WERI-Rb-1 (cell line): ENCODE data around the gene C3orf52.

Experiments
- DNase-seq: peaks from one replicate; pipeline ENCODE4 v3.0.0-alpha.2; 2020
- H3K27ac ChIP-seq: fragments of 250-450 bp; sonication (Bioruptor Pico); 2 replicates; pipeline ENCODE4 v1.5.1; 2020; ENCODE audit warnings: mild to moderate bottlenecking, moderate library complexity
- H3K27me3 ChIP-seq: fragments of 250-450 bp; sonication (Bioruptor Pico); 2 replicates; pipeline ENCODE4 v1.5.1; 2021; ENCODE audit warnings: mild to moderate bottlenecking, low read depth, moderate library complexity; ENCODE audit not compliant: insufficient read depth, severe bottlenecking
- H3K36me3 ChIP-seq: fragments of 250-450 bp; sonication (Bioruptor Pico); 2 replicates; pipeline ENCODE4 v1.5.1; 2020; ENCODE audit warnings: mild to moderate bottlenecking, moderate library complexity
- H3K4me3 ChIP-seq: 2 replicates; pipeline ENCODE4 v1.5.1; 2011; ENCODE audit warnings: low read depth, mild to moderate bottlenecking, control low read depth, low read length
- H3K9me3 ChIP-seq: fragments of 250-450 bp; sonication (Bioruptor Pico); 2 replicates; pipeline ENCODE4 v1.5.1; 2021; ENCODE audit warnings: mild to moderate bottlenecking, moderate library complexity; ENCODE audit not compliant: severe bottlenecking
- CTCF ChIP-seq: IDR thresholded peaks from 2 replicates; pipeline ENCODE4 v1.5.1; 2011; ENCODE audit warnings: low read depth, mild to moderate bottlenecking, control low read depth, inconsistent platforms, low read length

Gene C3orf52

GRCh38 chr3:112124907-112125607, 38.9 kb downstream of the C3orf52 start:
- Histone ChIP-seq H3K27me3 (no peaks in the 10 kb centered on the region), H3K4me3 (no peak overlapping the region), H3K36me3 (no peaks in the 10 kb centered on the region), H3K9me3 (no peaks in the 10 kb centered on the region), H3K27ac (no peak overlapping the region)
- TF ChIP-seq CTCF, result no peak
- no peak for DNase-seq

GRCh38 chr3:112126511-112126911, 40.3 kb downstream of the C3orf52 start:
- Histone ChIP-seq H3K9me3 (no peaks in the 10 kb centered on the region), H3K4me3 (no peak overlapping the region), H3K27ac (no peak overlapping the region), H3K36me3 (no peaks in the 10 kb centered on the region), H3K27me3 (no peaks in the 10 kb centered on the region)
- no peak for DNase-seq
- TF ChIP-seq CTCF, result no peak

GRCh38 chr3:112127522-112128494, 41.6 kb downstream of the C3orf52 start:
- no peak for TF ChIP-seq CTCF
- Histone ChIP-seq H3K27ac (no peak overlapping the region), H3K36me3 (no peaks in the 10 kb centered on the region)

GRCh38 chr3:112128843-112129727, 42.9 kb downstream of the C3orf52 start:
- TF ChIP-seq CTCF, result no peak
- H3K27me3 ChIP-seq, result no peaks in the 10 kb centered on the region
- no peak overlapping the region for H3K27ac ChIP-seq
- H3K9me3 ChIP-seq, result no peaks in the 10 kb centered on the region
- DNase-seq, result no peak
- H3K36me3 ChIP-seq, result no peaks in the 10 kb centered on the region
- no peak overlapping the region for H3K4me3 ChIP-seq

More at GRCh38 chr3:112127522-112128494, 41.6 kb downstream of the C3orf52 start:
- H3K4me3 ChIP-seq, result no peak overlapping the region
- H3K9me3 ChIP-seq, result no peaks in the 10 kb centered on the region
- no peak for DNase-seq
- H3K27me3 ChIP-seq, result no peaks in the 10 kb centered on the region

GRCh38 chr3:112129925-112130637, 43.9 kb downstream of the C3orf52 start:
- Histone ChIP-seq H3K36me3 (no peaks in the 10 kb centered on the region), H3K27ac (no peak overlapping the region), H3K4me3 (no peak overlapping the region), H3K9me3 (no peaks in the 10 kb centered on the region), H3K27me3 (no peaks in the 10 kb centered on the region)
- TF ChIP-seq CTCF, result no peak
- DNase-seq, result no peak
